A549 treated with CpdA at 1 μM for 4 hours (cell line): ENCODE results near the gene GLI1. TPM values are rescaled to one million over a fixed set of nuclear protein-coding genes. Genes with fewer than 3 reads are reported as not detected.

ENCODE experiments used
- total RNA-seq: library from RNA; stranded (reverse); fragments of 200-300 nt; extraction: Qiagen RNA extraction; gene quantifications from 5 replicates; pipeline ENCODE4 v1.2.3, GENCODE V29; 2022; ENCODE audit warnings: low read depth

GLI1 gene
- 7.1 to 13.9 TPM (median 12.0 TPM) in 5 replicates for total RNA-seq

GRCh38 chr12:57459750-57460467, at the start of gene GLI1:
Gene GLI1 (plus strand): TSS chr12:57459785. CDS start chr12:57463692, 3,907 bp downstream.

GRCh38 chr12:57430931-57431566, 28.5 kb upstream of the GLI1 start, which contains the start of gene R3HDM2:
Gene R3HDM2 (minus strand): TSS chr12:57431043. CDS start chr12:57310428, 120,615 bp downstream.

GRCh38 chr12:57434517-57435223, 24.9 kb upstream of the GLI1 start, which contains the start of gene INHBC:
Gene INHBC (plus strand): TSS chr12:57434784. CDS start chr12:57434887, 103 bp downstream.

GRCh38 chr12:57454566-57455373, 4.8 kb upstream of the GLI1 start, which contains the start of gene INHBE:
Gene INHBE (plus strand): TSS chr12:57455307. CDS start chr12:57455537, 230 bp downstream.

GRCh38 chr12:57479376-57480115, 20.0 kb downstream of the GLI1 start, which contains the start of gene ARHGAP9:
Gene ARHGAP9 (minus strand): TSS chr12:57479866. CDS start chr12:57479406, 460 bp downstream.

GRCh38 chr12:57487597-57488401, 28.2 kb downstream of the GLI1 start, which contains the start of gene MARS1:
Gene MARS1 (plus strand): TSS chr12:57488068. CDS start chr12:57488091, 23 bp downstream.

GRCh38 chr12:57520053-57520818, 60.7 kb downstream of the GLI1 start, which contains the start of gene DDIT3:
Gene DDIT3 (minus strand): TSS chr12:57520514. CDS start chr12:57517406, 3,108 bp downstream.

Other genes starting within 250 kb of the GLI1 start
- 3.8 to 6.1 TPM (median 5.9 TPM) in 5 replicates for gene NXPH4, start 243.0 kb upstream of the GLI1 start, total RNA-seq
- 127 to 135 TPM (median 131 TPM) in 5 replicates for gene SHMT2, start 230.1 kb upstream of the GLI1 start, total RNA-seq
- gene STAC3, start 208.6 kb upstream of the GLI1 start, total RNA-seq, result 0.20 to 0.64 TPM (median 0.53 TPM) in 5 replicates
- 8.2 to 11.6 TPM (median 10.1 TPM) in 5 replicates for gene R3HDM2, start 28.7 kb upstream of the GLI1 start, total RNA-seq
- 0.03 to 0.07 TPM in 2 of 5 replicates, not detected in the others for gene INHBC, start 25.0 kb upstream of the GLI1 start, total RNA-seq
- gene INHBE, start 4.5 kb upstream of the GLI1 start, total RNA-seq, result 0.07 to 0.20 TPM (median 0.13 TPM) in 4 of 5 replicates, not detected in the other
- gene ARHGAP9, start 20.1 kb downstream of the GLI1 start, total RNA-seq, result 0.20 to 0.91 TPM (median 0.40 TPM) in 5 replicates
- gene MARS1, start 28.3 kb downstream of the GLI1 start, total RNA-seq, result 151 to 225 TPM (median 156 TPM) in 5 replicates
- gene DDIT3, start 60.7 kb downstream of the GLI1 start, total RNA-seq, result 35.7 to 48.5 TPM (median 39.1 TPM) in 5 replicates
- 23.2 to 32.2 TPM (median 27.5 TPM) in 5 replicates for gene MBD6, start 63.0 kb downstream of the GLI1 start, total RNA-seq
- 112 to 184 TPM (median 114 TPM) in 5 replicates for gene DCTN2, start 87.4 kb downstream of the GLI1 start, total RNA-seq
- gene KIF5A, start 90.3 kb downstream of the GLI1 start, total RNA-seq, result 0.17 to 0.31 TPM (median 0.23 TPM) in 5 replicates
- gene PIP4K2C, start 131.4 kb downstream of the GLI1 start, total RNA-seq, result 36.3 to 44.3 TPM (median 42.6 TPM) in 5 replicates
- gene DTX3, start 145.0 kb downstream of the GLI1 start, total RNA-seq, result 14.4 to 21.2 TPM (median 18.1 TPM) in 5 replicates
- 4.8 to 7.0 TPM (median 6.8 TPM) in 5 replicates for gene ARHGEF25, start 151.7 kb downstream of the GLI1 start, total RNA-seq
- 36.6 to 54.4 TPM (median 48.1 TPM) in 5 replicates for gene B4GALNT1, start 173.4 kb downstream of the GLI1 start, total RNA-seq
- 116 to 127 TPM (median 119 TPM) in 5 replicates for gene OS9, start 234.3 kb downstream of the GLI1 start, total RNA-seq